Activated T-cell treated with anti-CD3 and anti-CD28 coated beads, Interleukin-2, amount 50 U/mL, for 72 hours (primary cell): Measurements from ENCODE around the gene KIF26A. TPM values are rescaled to one million over a fixed set of nuclear protein-coding genes. Genes with fewer than 3 reads are reported as not detected.

ENCODE experiments used
- ATAC-seq, 2 donors: fragments of 150-1000 bp; cut with Tn5 transposase; replicated peaks in 1 of 2; 2 replicates each; pipeline ENCODE4 v1.10.0; 2021; ENCODE audit warnings: moderate library complexity in 2 of 2, mild to moderate bottlenecking in 1 of 2
- DNase-seq, 2 donors: peaks; one replicate each; pipeline ENCODE4 v3.0.0; 2021 to 2022; ENCODE audit warnings: mixed read lengths in 1 of 2
- H3K27ac Mint-ChIP-seq: one replicate; pipeline ENCODE4 v1.8.0; 2022; ENCODE audit warnings: mild to moderate bottlenecking, moderate library complexity, mixed read lengths
- H3K27me3 Mint-ChIP-seq: one replicate; pipeline ENCODE4 v1.8.0; 2022; ENCODE audit warnings: low read depth, mixed read lengths
- H3K36me3 Mint-ChIP-seq, 2 donors: one replicate each; pipeline ENCODE4 v1.8.0; 2022; ENCODE audit warnings: mixed read lengths in 2 of 2, mild to moderate bottlenecking in 1 of 2; ENCODE audit not compliant: insufficient read depth in 2 of 2
- H3K4me1 Mint-ChIP-seq: one replicate; pipeline ENCODE4 v1.8.0; 2022; ENCODE audit warnings: low read depth, mixed read lengths
- H3K4me3 Mint-ChIP-seq, 2 donors: one replicate each; pipeline ENCODE4 v1.8.0; 2022; ENCODE audit warnings: mild to moderate bottlenecking in 2 of 2, mixed read lengths in 2 of 2, moderate library complexity in 2 of 2
- H3K9me3 Mint-ChIP-seq, 2 donors: one replicate each; pipeline ENCODE4 v1.8.0; 2022; ENCODE audit warnings: mixed read lengths in 2 of 2
- total RNA-seq, 2 donors: library from RNA; stranded (reverse); gene quantifications; one replicate each; pipeline ENCODE4 v1.2.3, GENCODE V29; 2022

Gene KIF26A
- total RNA-seq, 2 donors from 2014 or later: 0.05 to 0.25 TPM

DNA sequence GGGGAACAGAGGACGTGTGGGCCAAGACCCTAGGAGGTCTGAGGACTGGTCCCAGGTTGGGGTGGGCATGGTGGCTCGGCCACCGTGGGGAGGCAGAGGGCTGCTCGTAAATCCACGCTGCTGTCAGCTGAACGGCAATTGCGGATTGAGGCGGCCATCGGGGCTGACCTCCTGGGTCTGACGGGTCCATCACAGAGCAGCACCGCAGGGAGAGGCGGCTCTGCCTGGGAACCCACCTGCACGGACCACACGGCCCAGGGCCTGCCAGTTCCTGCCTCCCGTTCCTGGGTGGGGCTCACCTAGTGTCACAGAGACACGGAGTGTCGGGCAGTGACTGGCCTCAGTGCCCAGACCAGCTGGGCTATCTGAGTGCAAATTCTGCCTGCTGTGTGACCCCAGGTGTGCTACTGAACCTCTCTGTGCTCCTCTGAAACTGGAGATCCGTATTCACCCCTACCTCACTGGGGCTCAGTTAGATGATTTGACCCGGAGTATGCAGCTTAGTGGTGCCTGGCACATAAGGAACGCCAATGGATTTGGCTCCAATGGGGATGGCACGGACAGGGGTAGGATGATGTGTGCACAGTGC lies 53.1 kb downstream of the KIF26A start:
- ATAC-seq (no peak), DNase-seq (no peak)
- Mint-ChIP-seq H3K36me3 (no peaks in the 10 kb centered on the region), H3K9me3 (no peaks in the 10 kb centered on the region), H3K4me1 (no peaks in the 10 kb centered on the region), H3K27me3 (no peaks in the 10 kb centered on the region), H3K27ac (no peak overlapping the region), H3K4me3 (no peak overlapping the region)

DNA sequence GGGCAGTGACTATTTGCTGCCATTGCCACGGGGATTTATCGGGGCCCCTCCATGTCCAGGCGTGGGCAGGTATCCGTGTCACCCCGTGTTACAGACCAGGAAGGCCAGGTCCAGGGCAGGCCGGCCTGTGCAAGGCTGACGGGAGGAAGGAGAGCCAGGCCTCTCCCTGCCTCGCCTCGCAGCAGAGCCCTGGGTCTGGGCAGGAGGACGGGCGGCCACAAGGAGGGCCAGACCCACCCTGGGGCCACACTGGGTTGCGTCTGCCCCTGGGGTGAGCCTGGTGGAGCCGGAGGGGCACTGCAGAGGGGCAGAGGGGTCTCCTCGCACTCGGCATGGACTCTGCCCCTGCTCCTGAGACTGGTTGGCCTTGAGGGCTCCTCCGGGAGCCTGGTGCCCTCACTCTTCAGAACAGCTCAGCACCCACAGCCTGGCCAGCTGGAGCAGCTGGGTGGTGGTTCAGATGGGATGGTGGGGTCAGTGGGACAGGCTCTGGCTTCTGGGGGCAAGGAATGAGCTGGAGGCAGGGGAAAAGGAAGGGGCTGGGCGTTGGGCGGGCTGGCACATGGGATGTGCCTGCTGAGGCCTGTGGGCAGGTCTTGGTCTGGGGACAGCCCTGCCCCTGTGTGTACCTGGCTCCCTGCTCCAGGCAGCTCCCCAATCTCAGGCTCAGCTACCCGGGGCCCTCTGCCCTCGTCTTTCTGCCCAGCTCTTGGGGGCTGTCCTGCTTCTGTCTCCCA lies 53.9 kb downstream of the KIF26A start:
- H3K4me1 Mint-ChIP-seq: no peaks in the 10 kb centered on the region
- ATAC-seq (no peak), DNase-seq (no peak)
- H3K27ac Mint-ChIP-seq: no peak overlapping the region
- no peaks in the 10 kb centered on the region for H3K36me3 Mint-ChIP-seq
- H3K27me3 Mint-ChIP-seq: no peaks in the 10 kb centered on the region
- H3K4me3 Mint-ChIP-seq: no peak overlapping the region
- H3K9me3 Mint-ChIP-seq: no peaks in the 10 kb centered on the region

DNA sequence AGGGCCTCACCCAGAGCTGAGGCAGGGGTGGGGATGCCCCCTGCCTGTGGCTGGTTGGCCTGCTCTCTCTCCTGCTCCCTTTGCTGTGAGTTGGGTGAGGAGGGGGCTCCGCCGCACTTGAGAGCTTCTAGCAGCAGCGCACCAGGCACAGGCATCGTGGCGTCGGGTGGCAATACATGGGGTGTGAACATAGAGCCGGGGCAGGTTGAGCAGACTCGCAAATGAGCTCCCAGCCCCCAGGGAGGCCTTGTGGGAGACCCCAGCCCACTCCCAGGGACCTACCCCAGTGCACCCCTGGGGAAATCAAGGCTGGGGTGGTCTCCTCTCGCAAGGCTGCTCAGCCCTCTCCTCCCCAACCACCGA lies 54.5 kb downstream of the KIF26A start:
- no peak for DNase-seq
- no peaks in the 10 kb centered on the region for H3K27me3 Mint-ChIP-seq
- no peaks in the 10 kb centered on the region for H3K4me1 Mint-ChIP-seq
- H3K4me3 Mint-ChIP-seq: no peak overlapping the region
- no peak overlapping the region for H3K27ac Mint-ChIP-seq
- H3K9me3 Mint-ChIP-seq: no peaks in the 10 kb centered on the region
- no peaks in the 10 kb centered on the region for H3K36me3 Mint-ChIP-seq
- ATAC-seq: no peak

DNA sequence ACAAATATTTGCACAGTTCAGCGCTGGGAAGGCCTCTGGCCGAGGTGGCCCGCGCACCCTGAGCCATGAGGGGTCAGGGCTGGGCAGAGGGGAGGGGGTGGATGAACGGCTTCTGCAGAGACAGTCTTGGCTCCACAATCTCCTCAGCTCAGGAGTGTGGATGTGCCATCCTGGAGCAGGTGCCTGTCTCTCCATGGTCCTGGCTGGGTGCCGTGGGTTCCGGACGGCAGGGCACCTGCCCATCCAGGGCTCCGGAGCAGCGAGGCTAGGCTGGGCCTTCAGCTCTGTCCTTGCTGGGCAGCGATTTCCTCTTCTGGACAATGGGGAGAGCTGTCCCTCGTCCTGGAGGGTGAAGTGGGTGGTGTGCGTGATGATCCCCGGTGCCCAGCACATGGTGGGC lies 55.6 kb downstream of the KIF26A start:
- no peak for DNase-seq
- H3K36me3 Mint-ChIP-seq: no peaks in the 10 kb centered on the region
- H3K27ac Mint-ChIP-seq: no peak overlapping the region
- ATAC-seq: no peak
- H3K27me3 Mint-ChIP-seq: no peaks in the 10 kb centered on the region
- no peaks in the 10 kb centered on the region for H3K4me1 Mint-ChIP-seq
- no peaks in the 10 kb centered on the region for H3K9me3 Mint-ChIP-seq
- H3K4me3 Mint-ChIP-seq: no peak overlapping the region

DNA sequence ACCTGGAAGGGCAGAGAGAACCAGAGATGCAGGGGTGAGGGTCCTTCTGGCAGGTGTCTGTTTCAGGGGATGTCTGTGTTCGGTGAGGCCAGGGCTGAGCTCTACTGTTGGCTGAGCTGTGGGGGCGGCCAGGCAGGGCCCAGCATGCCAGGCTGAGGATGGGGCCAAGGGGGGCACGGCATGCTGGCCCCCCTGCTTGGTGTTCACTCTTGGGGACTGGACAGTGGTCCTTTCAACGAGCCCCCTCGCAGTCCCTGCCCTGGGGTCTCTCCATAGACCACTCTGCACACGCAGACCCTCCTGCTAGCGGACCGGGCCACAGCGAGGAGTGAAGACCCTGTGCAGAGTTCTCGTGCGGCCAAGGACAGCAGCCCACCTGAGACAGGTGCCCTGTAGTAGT lies 56.3 kb downstream of the KIF26A start:
- H3K4me1 Mint-ChIP-seq: no peaks in the 10 kb centered on the region
- H3K36me3 Mint-ChIP-seq: no peaks in the 10 kb centered on the region
- H3K4me3 Mint-ChIP-seq: no peak overlapping the region
- H3K27ac Mint-ChIP-seq: no peak overlapping the region
- ATAC-seq (no peak), DNase-seq (no peak)
- H3K9me3 Mint-ChIP-seq: no peaks in the 10 kb centered on the region
- H3K27me3 Mint-ChIP-seq: no peaks in the 10 kb centered on the region

DNA sequence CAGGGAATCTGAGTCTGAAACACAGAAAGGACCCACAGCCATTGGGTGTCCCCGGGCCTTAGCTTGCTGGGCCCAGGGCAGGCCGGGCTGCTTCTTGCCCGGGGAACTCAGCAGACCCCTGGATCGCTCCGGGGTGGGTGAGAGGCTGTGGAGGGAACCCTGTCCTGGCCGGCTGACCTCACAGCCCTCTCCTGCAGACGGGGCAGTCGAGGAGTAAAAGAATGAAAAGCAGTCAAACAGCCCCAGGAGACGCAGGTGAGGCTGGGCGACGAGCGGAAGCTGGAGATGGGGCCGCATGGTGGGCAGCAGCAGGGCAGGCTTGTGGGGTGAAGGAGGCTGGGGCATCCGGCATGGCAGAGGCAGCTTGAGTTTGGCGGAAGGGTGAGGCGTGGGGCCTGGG lies 57.0 kb downstream of the KIF26A start:
- Mint-ChIP-seq H3K4me3 (no peak overlapping the region), H3K27ac (no peak overlapping the region), H3K27me3 (no peaks in the 10 kb centered on the region), H3K9me3 (no peaks in the 10 kb centered on the region), H3K4me1 (no peaks in the 10 kb centered on the region), H3K36me3 (no peaks in the 10 kb centered on the region)
- ATAC-seq: no peak
- no peak for DNase-seq

DNA sequence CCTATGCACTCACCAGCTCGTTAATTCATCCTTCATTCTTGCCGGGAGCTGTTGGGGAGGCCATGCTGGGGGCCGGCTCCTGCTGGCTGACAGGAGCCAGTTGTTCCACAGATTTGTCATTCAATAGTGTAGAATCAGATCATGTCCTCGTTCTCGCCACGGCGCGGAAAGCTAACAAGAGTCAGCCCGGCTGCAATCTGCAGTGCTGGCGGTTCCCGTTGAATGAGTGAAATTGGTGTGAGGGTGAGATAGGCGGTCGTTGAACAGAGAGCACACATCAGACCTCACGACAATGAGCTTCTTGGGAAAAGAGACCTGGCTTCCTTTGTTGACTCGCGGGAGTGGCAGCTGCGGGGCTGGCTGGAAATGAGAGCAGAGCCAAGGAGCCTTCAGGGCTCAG lies 57.5 kb downstream of the KIF26A start:
- Mint-ChIP-seq H3K4me3 (no peak overlapping the region), H3K36me3 (no peaks in the 10 kb centered on the region), H3K27me3 (no peaks in the 10 kb centered on the region), H3K4me1 (no peaks in the 10 kb centered on the region), H3K27ac (no peak overlapping the region), H3K9me3 (no peaks in the 10 kb centered on the region)
- ATAC-seq: no peak
- no peak for DNase-seq

DNA sequence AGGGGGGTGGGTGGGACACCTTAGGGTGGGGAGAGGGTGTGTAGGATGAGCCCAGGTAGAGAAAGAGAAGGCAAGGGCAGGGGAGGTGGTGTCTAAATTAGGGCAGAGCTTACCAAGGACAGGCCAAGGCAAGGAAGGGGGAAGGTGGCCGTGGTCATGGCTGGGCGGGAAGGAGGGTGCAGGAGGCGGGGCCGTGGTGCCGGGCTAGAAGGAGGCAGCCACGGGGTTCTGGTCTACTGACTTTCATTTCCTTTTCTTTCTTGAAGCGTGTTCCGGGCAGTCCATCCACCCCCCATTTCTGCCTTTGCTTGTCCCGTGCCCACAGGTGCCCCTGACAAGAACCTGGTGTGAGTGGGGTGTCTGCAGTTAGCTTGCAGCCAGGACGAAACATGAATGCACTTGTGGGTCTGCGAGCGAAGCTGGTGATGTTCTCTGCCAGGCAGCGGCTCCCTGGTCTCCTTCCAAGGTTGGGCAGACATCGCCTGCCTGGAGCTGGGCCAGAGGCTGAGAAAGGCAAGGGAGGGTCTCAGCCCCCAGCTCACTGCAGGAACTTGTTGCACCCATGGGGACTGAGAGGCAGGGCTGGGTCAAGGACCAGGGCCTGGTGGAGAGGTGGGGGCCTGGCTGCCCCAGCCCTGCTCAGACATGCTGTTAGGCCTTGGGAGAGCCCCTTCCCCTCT lies 58.2 kb downstream of the KIF26A start:
- H3K4me3 Mint-ChIP-seq: no peak overlapping the region
- no peaks in the 10 kb centered on the region for H3K4me1 Mint-ChIP-seq
- no peak overlapping the region for H3K27ac Mint-ChIP-seq
- no peaks in the 10 kb centered on the region for H3K36me3 Mint-ChIP-seq
- no peaks in the 10 kb centered on the region for H3K27me3 Mint-ChIP-seq
- no peaks in the 10 kb centered on the region for H3K9me3 Mint-ChIP-seq
- no peak for ATAC-seq
- DNase-seq: no peak

DNA sequence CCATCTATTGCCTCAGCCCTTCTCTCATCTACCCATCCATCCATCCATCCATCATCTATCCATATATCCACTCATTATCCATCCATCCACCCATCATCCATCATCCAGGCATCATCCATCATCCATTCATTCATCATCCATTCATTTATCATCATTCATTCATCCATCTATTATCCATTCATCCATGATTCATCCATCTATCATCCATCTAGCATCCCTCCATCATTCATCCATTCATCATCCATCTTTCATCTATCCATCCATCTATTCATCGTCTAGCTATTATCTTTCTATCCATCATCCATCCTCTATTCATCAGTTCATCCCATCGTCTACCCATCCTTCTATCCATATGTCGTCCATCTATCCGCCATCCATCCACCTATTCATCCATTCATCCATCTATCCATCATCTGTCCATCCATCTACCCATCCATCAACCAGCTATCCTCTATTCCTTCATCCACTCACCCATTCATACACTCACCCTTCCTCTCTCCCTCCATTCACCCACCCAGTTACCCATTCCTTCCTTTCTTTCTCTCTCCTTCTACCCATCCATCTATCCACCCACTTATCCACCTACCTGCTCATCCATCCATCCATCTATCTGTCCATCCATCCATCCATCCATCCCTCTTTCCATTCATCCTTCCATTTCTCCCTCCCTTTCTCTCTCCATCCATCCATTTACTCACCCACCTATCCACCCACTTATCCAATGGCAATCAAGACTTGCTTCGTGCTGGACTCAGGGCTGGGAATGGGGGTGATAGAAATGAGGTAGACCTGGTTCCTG lies 59.3 kb downstream of the KIF26A start:
- Mint-ChIP-seq H3K4me1 (no peaks in the 10 kb centered on the region), H3K9me3 (no peaks in the 10 kb centered on the region), H3K36me3 (no peaks in the 10 kb centered on the region), H3K27ac (no peak overlapping the region), H3K27me3 (no peaks in the 10 kb centered on the region), H3K4me3 (no peak overlapping the region)
- DNase-seq (no peak), ATAC-seq (no peak)

DNA sequence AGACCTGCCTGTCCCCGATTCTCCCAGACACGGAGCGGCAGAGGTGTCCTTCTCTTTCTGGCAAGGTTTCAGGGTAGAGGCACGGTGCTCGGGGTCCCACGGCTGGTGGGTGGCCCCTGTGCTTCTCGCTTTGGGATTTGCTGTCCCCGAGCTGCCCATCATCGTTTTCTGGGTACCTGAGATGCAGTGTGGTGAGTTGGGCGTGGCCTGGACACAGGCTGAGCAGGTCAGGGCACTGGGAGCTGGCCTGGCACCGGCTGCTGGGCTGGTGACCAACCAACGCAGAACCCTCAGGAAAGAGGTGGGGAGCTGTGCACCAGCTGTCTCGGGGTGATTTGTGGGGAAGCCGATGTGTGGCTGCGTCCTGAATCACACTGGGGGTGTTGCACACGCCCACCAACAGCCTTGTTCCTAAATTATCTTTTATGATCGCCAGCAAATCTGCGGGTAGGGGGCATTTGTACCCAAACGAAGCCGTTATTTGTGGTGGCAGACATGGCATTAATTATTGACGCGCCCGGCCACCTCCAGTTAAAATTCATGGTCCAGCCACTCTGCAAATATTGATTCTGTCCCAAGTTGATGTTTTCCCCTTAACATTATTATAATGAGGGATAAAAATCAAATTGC lies 61.0 kb downstream of the KIF26A start:
- no peaks in the 10 kb centered on the region for H3K36me3 Mint-ChIP-seq
- H3K4me1 Mint-ChIP-seq: no peaks in the 10 kb centered on the region
- DNase-seq (no peak), ATAC-seq (no peak)
- H3K4me3 Mint-ChIP-seq: no peak overlapping the region
- H3K27ac Mint-ChIP-seq: no peak overlapping the region
- H3K27me3 Mint-ChIP-seq: no peaks in the 10 kb centered on the region
- no peaks in the 10 kb centered on the region for H3K9me3 Mint-ChIP-seq

DNA sequence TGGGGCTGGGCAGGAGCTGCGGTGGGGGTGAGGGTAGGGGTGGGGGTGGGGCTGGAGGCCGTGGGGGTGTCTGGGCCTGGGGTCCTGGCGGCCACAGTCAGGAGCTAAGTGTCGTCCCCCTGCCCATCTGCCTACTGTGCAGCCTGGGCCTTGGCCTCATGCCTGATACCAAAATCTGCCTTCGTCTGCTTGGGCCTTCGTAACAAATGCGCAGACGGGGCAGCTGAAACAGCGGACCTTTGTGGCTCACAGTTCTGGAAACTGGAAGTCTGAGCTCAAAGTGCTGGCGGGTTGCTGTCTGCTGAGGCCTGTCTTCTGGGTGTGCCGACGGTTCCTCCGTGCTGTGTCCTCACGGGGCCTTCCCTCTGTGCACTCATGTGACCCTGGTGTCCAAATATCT lies 61.7 kb downstream of the KIF26A start:
- Mint-ChIP-seq H3K4me1 (no peaks in the 10 kb centered on the region), H3K4me3 (no peak overlapping the region), H3K36me3 (no peaks in the 10 kb centered on the region), H3K27me3 (no peaks in the 10 kb centered on the region), H3K9me3 (no peaks in the 10 kb centered on the region), H3K27ac (no peak overlapping the region)
- ATAC-seq (no peak), DNase-seq (no peak)

DNA sequence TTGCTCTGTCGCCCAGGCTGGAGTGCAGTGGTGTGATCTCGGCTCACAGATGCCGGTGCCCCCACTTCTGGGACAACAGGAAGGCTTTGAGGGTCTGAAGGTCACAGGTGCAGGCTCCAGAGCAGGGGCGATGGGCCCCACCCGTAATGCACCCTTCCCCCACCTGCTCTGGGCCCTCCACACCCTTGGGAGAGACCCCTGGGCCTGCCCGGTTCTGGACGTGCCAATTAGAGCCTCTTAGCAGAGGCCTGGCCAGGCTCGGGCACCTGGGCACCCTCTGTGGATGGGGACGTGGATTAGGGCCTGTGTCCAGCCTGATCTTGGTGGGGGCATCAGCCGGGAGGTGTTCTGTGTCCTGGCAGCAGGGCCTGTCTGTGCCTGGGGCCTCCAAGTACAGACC lies 62.2 kb downstream of the KIF26A start:
- H3K4me3 Mint-ChIP-seq: no peak overlapping the region
- no peaks in the 10 kb centered on the region for H3K27me3 Mint-ChIP-seq
- no peaks in the 10 kb centered on the region for H3K9me3 Mint-ChIP-seq
- H3K27ac Mint-ChIP-seq: no peak overlapping the region
- ATAC-seq (no peak), DNase-seq (no peak)
- H3K4me1 Mint-ChIP-seq: no peaks in the 10 kb centered on the region
- no peaks in the 10 kb centered on the region for H3K36me3 Mint-ChIP-seq

DNA sequence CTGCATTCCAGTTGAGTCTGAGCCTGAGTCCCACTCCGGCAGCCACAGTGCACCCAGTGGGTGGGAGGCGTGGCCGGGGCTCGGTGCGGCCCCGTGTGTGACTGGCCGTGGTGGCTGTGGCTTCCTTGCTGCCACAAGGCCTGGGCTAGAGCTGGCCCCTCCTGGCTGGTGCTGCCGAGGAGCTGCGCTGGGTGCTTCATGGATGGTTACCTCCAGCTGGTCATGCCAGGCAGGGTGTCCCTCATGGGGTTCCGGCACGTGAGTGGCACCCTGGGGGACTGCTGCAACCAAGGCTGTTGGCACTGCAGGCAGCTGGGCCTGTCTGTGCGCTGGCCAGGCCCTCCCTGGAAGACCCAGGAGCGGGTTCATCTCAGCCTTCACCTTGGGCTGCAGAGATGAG lies 62.7 kb downstream of the KIF26A start:
- Mint-ChIP-seq H3K27ac (no peak overlapping the region), H3K36me3 (no peaks in the 10 kb centered on the region), H3K27me3 (no peaks in the 10 kb centered on the region), H3K9me3 (no peaks in the 10 kb centered on the region), H3K4me3 (no peak overlapping the region), H3K4me1 (no peaks in the 10 kb centered on the region)
- ATAC-seq (no peak), DNase-seq (no peak)
